ENCODE measurements around the gene ERGIC1.

DNA sequence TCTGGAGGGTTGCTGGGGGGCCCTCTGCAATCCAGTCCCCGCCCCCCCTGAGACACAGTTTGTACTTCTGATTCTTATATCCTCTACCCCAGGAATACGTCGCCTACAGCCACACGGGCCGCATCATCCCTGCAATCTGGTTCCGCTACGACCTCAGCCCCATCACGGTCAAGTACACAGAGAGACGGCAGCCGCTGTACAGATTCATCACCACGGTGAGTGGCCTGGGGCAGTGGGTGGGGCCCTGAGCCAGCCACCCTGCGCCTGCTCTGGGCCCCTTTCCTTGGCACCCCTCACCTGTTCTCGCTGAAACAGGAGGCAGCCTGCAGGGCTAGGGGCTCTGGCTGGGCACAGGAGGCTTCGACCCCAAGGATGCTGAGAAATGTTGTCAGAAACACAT lies 101.0 kb downstream of the ERGIC1 start:
- TF ChIP-seq EZH2 (IDR thresholded peaks at IDR 0.05; ENCODE audit: insufficient read depth, low read length) (no peak), CTCF (IDR thresholded peaks at IDR 0.05; ENCODE audit: insufficient read depth, low read depth, low read length) (no peak)

Data from astrocyte (in vitro differentiated cells and primary cell).